SK-N-SH (cell line): ENCODE data around the gene SLC27A4.

Experiments used
- CTCF ChIP-seq: fragments of 200-600 bp; sonication (generic); IDR thresholded peaks from 2 replicates; pipeline ENCODE4 v1.6.1; 2017; ENCODE audit warnings: antibody characterized with exemption, mild to moderate bottlenecking, moderate library complexity
- EZH2phosphoT487 ChIP-seq: fragments of 200-600 bp; sonication (generic); IDR thresholded peaks from 2 replicates; pipeline ENCODE4 v1.6.1; 2017; ENCODE audit warnings: low read depth, mixed run types, mild to moderate bottlenecking, antibody characterized with exemption, moderate library complexity, borderline replicate concordance
- FOXM1 ChIP-seq: IDR thresholded peaks from 2 replicates; pipeline ENCODE4 v1.4.0; 2012; ENCODE audit warnings: low read depth, mild to moderate bottlenecking
- GABPA ChIP-seq: IDR thresholded peaks from 2 replicates; pipeline ENCODE4 v1.4.0; 2012; ENCODE audit warnings: low read depth, mild to moderate bottlenecking
- GATA2 ChIP-seq: sonication (generic); formaldehyde crosslinking; IDR thresholded peaks from 2 replicates; pipeline ENCODE4 v1.5.0; 2020; ENCODE audit warnings: mild to moderate bottlenecking, missing genetic modification reagents
- JUND ChIP-seq: IDR thresholded peaks from 2 replicates; pipeline ENCODE4 v1.4.0; 2012
- MAX ChIP-seq: IDR thresholded peaks from 2 replicates; pipeline ENCODE4 v1.4.0; 2012; ENCODE audit warnings: low read depth
- MXI1 ChIP-seq: IDR thresholded peaks from 2 replicates; pipeline ENCODE4 v1.6.1; 2012; ENCODE audit warnings: mild to moderate bottlenecking, low read depth, low read length, improper control_type of control experiment
- PBX3 ChIP-seq: IDR thresholded peaks from 2 replicates; pipeline ENCODE4; 2012
- POLR2AphosphoS5 ChIP-seq: IDR thresholded peaks from 2 replicates; pipeline ENCODE4 v1.6.1; 2012; ENCODE audit warnings: low read depth, low read length
- REST ChIP-seq: IDR thresholded peaks from 2 replicates; pipeline ENCODE4 v1.6.1; 2012; ENCODE audit warnings: mild to moderate bottlenecking, low read depth, low read length, moderate library complexity
- TAF1 ChIP-seq: IDR thresholded peaks from 2 replicates; pipeline ENCODE4 v1.6.1; 2012; ENCODE audit warnings: low read depth, mild to moderate bottlenecking, low read length, moderate library complexity, borderline replicate concordance
- YY1 ChIP-seq: IDR thresholded peaks from 2 replicates; pipeline ENCODE4 v1.4.0; 2012; ENCODE audit warnings: low read depth, mild to moderate bottlenecking
- ZBTB33 ChIP-seq: IDR thresholded peaks from 2 replicates; pipeline ENCODE4 v1.4.0; 2012; ENCODE audit warnings: low read depth, borderline replicate concordance

GRCh38 chr9:128358090-128358489 lies 17.8 kb downstream of the SLC27A4 start:
- TF ChIP-seq CTCF (no peak), REST (no peak), TAF1 (no peak), JUND (no peak), PBX3 (no peak), EZH2phosphoT487 (no peak), GATA2 (CRISPR knock-in tag) (no peak), MAX (no peak), FOXM1 (no peak), GABPA (no peak), YY1 (no peak), MXI1 (no peak), POLR2AphosphoS5 (no peak), ZBTB33 (no peak)
